Smooth muscle cell (in vitro differentiated cells): Measurements from ENCODE around the gene TRABD2A. TPM values are rescaled to one million over a fixed set of nuclear protein-coding genes. Genes with fewer than 3 reads are reported as not detected.
"Not testable (repeated sequence)": the region's sequence is repeated elsewhere in the genome, so short reads cannot be mapped to it uniquely, and the experiment has no call there.

Source experiments
- DNase-seq: peaks from one replicate; lab custom pipeline; 2025; ENCODE audit not compliant: unreplicated experiment; lab: John Stamatoyannopoulos, UW
- H2AFZ ChIP-seq: fragments of 200-600 bp; sonication (generic); 2 replicates; pipeline ENCODE4 v1.6.0; 2016; ENCODE audit warnings: antibody characterized with exemption, low read depth, mild to moderate bottlenecking
- H3F3A ChIP-seq: fragments of 200-600 bp; sonication (generic); 2 replicates; pipeline ENCODE4 v1.6.0; 2017; ENCODE audit warnings: antibody characterized with exemption, low read depth
- H3K27ac ChIP-seq: fragments of 200-600 bp; sonication (generic); 2 replicates; pipeline ENCODE4 v1.5.1; 2016; ENCODE audit warnings: low read depth, mild to moderate bottlenecking
- H3K27me3 ChIP-seq: fragments of 200-600 bp; sonication (generic); 2 replicates; pipeline ENCODE4 v1.6.1; 2016; ENCODE audit warnings: low read depth, mild to moderate bottlenecking
- H3K36me3 ChIP-seq: fragments of 200-600 bp; sonication (generic); 2 replicates; pipeline ENCODE4 v1.5.1; 2016; ENCODE audit warnings: low read depth
- H3K4me1 ChIP-seq: fragments of 200-600 bp; sonication (generic); 2 replicates; pipeline ENCODE4 v1.5.1; 2016; ENCODE audit warnings: low read depth
- H3K4me2 ChIP-seq: fragments of 200-600 bp; sonication (generic); 2 replicates; pipeline ENCODE4 v1.6.0; 2016; ENCODE audit warnings: mild to moderate bottlenecking
- H3K4me3 ChIP-seq: fragments of 200-600 bp; sonication (generic); 2 replicates; pipeline ENCODE4 v1.5.1; 2016; ENCODE audit warnings: mild to moderate bottlenecking
- H3K79me2 ChIP-seq: fragments of 200-600 bp; sonication (generic); 2 replicates; pipeline ENCODE4 v1.6.0; 2016; ENCODE audit warnings: low read depth, mild to moderate bottlenecking
- H3K9ac ChIP-seq: fragments of 200-600 bp; sonication (generic); 2 replicates; pipeline ENCODE4 v1.6.0; 2016; ENCODE audit warnings: low read depth
- H3K9me3 ChIP-seq: fragments of 200-600 bp; sonication (generic); replicated peaks from 2 replicates; pipeline ENCODE4 v1.5.1; 2016; ENCODE audit warnings: low read depth
- H4K20me1 ChIP-seq: fragments of 200-600 bp; sonication (generic); 2 replicates; pipeline ENCODE4 v1.6.0; 2016; ENCODE audit warnings: low read depth
- CTCF ChIP-seq: fragments of 200-600 bp; sonication (generic); IDR thresholded peaks from 2 replicates; pipeline ENCODE4 v1.5.1; 2017; ENCODE audit warnings: borderline replicate concordance, mild to moderate bottlenecking, antibody characterized with exemption; ENCODE audit not compliant: insufficient read depth, poor library complexity, severe bottlenecking
- WGBS: methylation state at CpG from one replicate; pipeline ENCODE4 v1.1.7; 2016; ENCODE audit warnings: low lambda C conversion rate; 5-methylcytosine and 5-hydroxymethylcytosine counted together
- polyA plus RNA-seq: library from polyadenylated mRNA; unstranded; fragments of >200 nt; fragmentation: Nextera tagmentation; extraction: Ambion mirVana; gene quantifications from 2 replicates; pipeline ENCODE4 v1.2.1, GENCODE V29; 2016
- total RNA-seq: library from RNA; depleted of rRNA; stranded (reverse); fragments of >200 nt; gene quantifications from 2 replicates; pipeline ENCODE4 v1.2.3, GENCODE V29; 2014

The TRABD2A gene
- total and polyA plus RNA-seq, 2 experiments from 2014 or later, result 0.11 TPM; not detected in 1

- DNase-seq, result no peak
- H2AFZ ChIP-seq, result no peak overlapping the region
- H3K4me1 ChIP-seq, result peaks cover 4% of the 10 kb centered on the region
- H4K20me1 ChIP-seq, result no peaks in the 10 kb centered on the region
- H3K27me3 ChIP-seq, result peaks cover 43% of the 10 kb centered on the region
- H3K4me2 ChIP-seq, result no peak overlapping the region
- no peaks in the 10 kb centered on the region for H3K9me3 ChIP-seq
- no peaks in the 10 kb centered on the region for H3K36me3 ChIP-seq
- no peak overlapping the region for H3K9ac ChIP-seq
- no peak overlapping the region for H3K4me3 ChIP-seq
- no peaks in the 10 kb centered on the region for H3F3A ChIP-seq
- 90% methylated on average over 4 of the region's 4 CpGs for WGBS
- no peak overlapping the region for H3K27ac ChIP-seq
- TF ChIP-seq CTCF, result no peak
- H3K79me2 ChIP-seq, result no peaks in the 10 kb centered on the region
Measured at GRCh38 chr2:84875213-84875560, 5.7 kb downstream of the TRABD2A start.

GRCh38 chr2:84874381-84875212 lies 6.3 kb downstream of the TRABD2A start:
- H3K79me2 ChIP-seq, result no peaks in the 10 kb centered on the region
- H3K9me3 ChIP-seq, result no peaks in the 10 kb centered on the region
- peaks cover 38% of the 10 kb centered on the region for H3K27me3 ChIP-seq
- no peak overlapping the region for H3K27ac ChIP-seq
- no peak for TF ChIP-seq CTCF
- no peaks in the 10 kb centered on the region for H3K36me3 ChIP-seq
- no peak overlapping the region for H3K9ac ChIP-seq
- no peak overlapping the region for H2AFZ ChIP-seq
- no peak for DNase-seq
- H3K4me2 ChIP-seq, result no peak overlapping the region
- H4K20me1 ChIP-seq, result no peaks in the 10 kb centered on the region
- WGBS, result 88% methylated on average over 7 of the region's 7 CpGs
- no peaks in the 10 kb centered on the region for H3K4me1 ChIP-seq
- H3F3A ChIP-seq, result no peaks in the 10 kb centered on the region
- H3K4me3 ChIP-seq, result no peak overlapping the region

- Histone ChIP-seq H3K27me3 (peaks cover 25% of the 10 kb centered on the region), H4K20me1 (no peaks in the 10 kb centered on the region), H3K4me1 (no peaks in the 10 kb centered on the region), H3K36me3 (no peaks in the 10 kb centered on the region), H3K9me3 (no peaks in the 10 kb centered on the region), H2AFZ (no peak overlapping the region), H3K27ac (no peak overlapping the region), H3F3A (no peaks in the 10 kb centered on the region), H3K9ac (no peak overlapping the region), H3K79me2 (no peaks in the 10 kb centered on the region), H3K4me2 (no peak overlapping the region), H3K4me3 (no peak overlapping the region)
- DNase-seq, result no peak
- TF ChIP-seq CTCF, result no peak
- 88% methylated on average over 5 of the region's 5 CpGs for WGBS
Measured at GRCh38 chr2:84873350-84873749, 7.5 kb downstream of the TRABD2A start.

- WGBS, result 92% methylated on average over 9 of the region's 9 CpGs
- not testable (repeated sequence) for H3F3A ChIP-seq, H3K4me3 ChIP-seq, H3K9me3 ChIP-seq, H3K36me3 ChIP-seq, H3K27ac ChIP-seq, H3K79me2 ChIP-seq, H3K4me2 ChIP-seq, H4K20me1 ChIP-seq, H3K9ac ChIP-seq, H2AFZ ChIP-seq, DNase-seq, H3K4me1 ChIP-seq
- H3K27me3 ChIP-seq, result peaks cover 19% of the 10 kb centered on the region
Measured at GRCh38 chr2:84872691-84873090, 8.2 kb downstream of the TRABD2A start.
